ENCODE data around the gene CNNM1.

Gene CNNM1

DNA sequence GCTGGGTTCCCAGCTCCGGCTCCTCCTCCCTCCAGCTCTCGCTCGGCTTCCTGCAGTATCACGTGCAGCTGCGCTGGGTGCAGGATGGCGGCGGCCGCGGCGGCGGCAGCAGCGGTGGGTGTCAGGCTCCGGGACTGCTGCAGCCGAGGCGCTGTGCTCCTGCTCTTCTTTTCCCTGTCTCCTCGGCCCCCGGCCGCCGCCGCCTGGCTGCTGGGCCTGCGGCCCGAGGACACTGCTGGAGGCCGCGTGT, at the start of gene CNNM1:
Gene CNNM1 (plus strand): TSS at position 53 of the 250 bp plus-strand sequence. CDS start 32 bp downstream, at position 85.
- no peak within 1 kb of the TSS for H3K9ac ChIP-seq
- H3K36me3 ChIP-seq (ENCODE audit: insufficient read depth) = no peaks in the 10 kb centered on the region
- no peaks in the 10 kb centered on the region for H3K27me3 ChIP-seq (ENCODE audit: insufficient read depth, low read depth)
- H3K4me1 ChIP-seq (ENCODE audit: low read depth, poor library complexity, severe bottlenecking) = no peaks in the 10 kb centered on the region
- TF ChIP-seq, protein P1, sequence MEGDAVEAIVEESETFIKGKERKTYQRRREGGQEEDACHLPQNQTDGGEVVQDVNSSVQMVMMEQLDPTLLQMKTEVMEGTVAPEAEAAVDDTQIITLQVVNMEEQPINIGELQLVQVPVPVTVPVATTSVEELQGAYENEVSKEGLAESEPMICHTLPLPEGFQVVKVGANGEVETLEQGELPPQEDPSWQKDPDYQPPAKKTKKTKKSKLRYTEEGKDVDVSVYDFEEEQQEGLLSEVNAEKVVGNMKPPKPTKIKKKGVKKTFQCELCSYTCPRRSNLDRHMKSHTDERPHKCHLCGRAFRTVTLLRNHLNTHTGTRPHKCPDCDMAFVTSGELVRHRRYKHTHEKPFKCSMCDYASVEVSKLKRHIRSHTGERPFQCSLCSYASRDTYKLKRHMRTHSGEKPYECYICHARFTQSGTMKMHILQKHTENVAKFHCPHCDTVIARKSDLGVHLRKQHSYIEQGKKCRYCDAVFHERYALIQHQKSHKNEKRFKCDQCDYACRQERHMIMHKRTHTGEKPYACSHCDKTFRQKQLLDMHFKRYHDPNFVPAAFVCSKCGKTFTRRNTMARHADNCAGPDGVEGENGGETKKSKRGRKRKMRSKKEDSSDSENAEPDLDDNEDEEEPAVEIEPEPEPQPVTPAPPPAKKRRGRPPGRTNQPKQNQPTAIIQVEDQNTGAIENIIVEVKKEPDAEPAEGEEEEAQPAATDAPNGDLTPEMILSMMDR (conservative IDR thresholded peaks at IDR 0.05; ENCODE audit: low read depth, low read length) = no peak
- no peaks in the 10 kb centered on the region for H3K79me2 ChIP-seq (ENCODE audit: insufficient read depth, low read depth)
- H3K4me3 ChIP-seq (IDR thresholded peaks at IDR 0.05; ENCODE audit: insufficient read depth, low read depth, low read length) = no peak within 1 kb of the TSS
- no peaks in the 10 kb centered on the region for H4K20me1 ChIP-seq (ENCODE audit: insufficient read depth)
- no peak within 1 kb of the TSS for H2AFZ ChIP-seq (ENCODE audit: low read depth)
- no peak within 1 kb of the TSS for H3K4me2 ChIP-seq
- no peak within 1 kb of the TSS for H3K27ac ChIP-seq

DNA sequence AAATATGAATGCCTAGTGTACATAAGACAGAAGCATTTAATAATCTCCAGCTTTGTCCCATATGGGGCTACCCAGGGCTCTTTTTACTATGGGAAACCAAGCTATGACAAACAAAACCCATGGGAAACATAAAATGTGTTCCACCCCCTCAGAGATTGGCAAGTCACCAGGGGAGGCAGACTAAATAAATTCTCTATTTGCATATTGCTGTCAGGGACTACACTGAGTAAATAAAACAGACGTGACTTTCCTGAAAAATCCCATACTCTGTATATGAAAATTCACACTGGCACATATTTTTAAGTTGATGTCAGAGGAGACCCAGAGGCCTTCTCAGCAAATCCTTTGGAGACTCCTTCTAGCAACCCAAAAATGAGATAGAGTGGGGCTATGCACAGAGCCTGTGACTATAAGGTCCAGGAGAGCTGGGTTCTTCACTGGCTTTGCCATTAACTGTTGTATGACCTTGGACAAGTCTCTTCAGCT, 49.5 kb upstream of the CNNM1 start:
- no peaks in the 10 kb centered on the region for H3K79me2 ChIP-seq (ENCODE audit: insufficient read depth, low read depth)
- no peaks in the 10 kb centered on the region for H4K20me1 ChIP-seq (ENCODE audit: insufficient read depth)
- TF ChIP-seq, protein P1 (conservative IDR thresholded peaks at IDR 0.05; ENCODE audit: low read depth, low read length) = no peak
- H3K4me1 ChIP-seq (ENCODE audit: low read depth, poor library complexity, severe bottlenecking) = no peaks in the 10 kb centered on the region
- H3K4me3 ChIP-seq (IDR thresholded peaks at IDR 0.05; ENCODE audit: insufficient read depth, low read depth, low read length) = no peak overlapping the region
- no peaks in the 10 kb centered on the region for H3K36me3 ChIP-seq (ENCODE audit: insufficient read depth)
- H3K27ac ChIP-seq = no peak overlapping the region
- H3K27me3 ChIP-seq (ENCODE audit: insufficient read depth, low read depth) = no peaks in the 10 kb centered on the region
- H3K9ac ChIP-seq = no peak overlapping the region
- no peak overlapping the region for H2AFZ ChIP-seq (ENCODE audit: low read depth)
- no peak overlapping the region for H3K4me2 ChIP-seq

DNA sequence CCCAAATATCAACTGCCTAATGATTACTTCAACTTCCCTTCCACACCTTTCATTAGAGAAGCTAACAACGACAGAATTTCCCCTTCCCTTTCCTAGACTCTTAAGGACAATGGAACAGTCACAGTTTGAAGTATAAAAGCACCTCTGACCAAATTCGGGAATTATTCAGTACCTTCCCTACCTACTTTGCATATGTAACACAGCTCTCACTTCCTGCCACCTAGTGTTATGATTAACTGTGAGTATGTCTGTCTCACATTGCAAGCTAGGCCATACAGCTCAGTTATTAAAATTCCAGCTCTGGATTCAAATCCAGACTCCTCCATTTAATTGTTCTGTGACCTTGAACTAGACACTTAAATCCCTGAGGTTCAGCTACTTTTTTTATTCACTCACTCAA, 48.7 kb upstream of the CNNM1 start:
- H3K27ac ChIP-seq = no peak overlapping the region
- no peak overlapping the region for H3K4me3 ChIP-seq (IDR thresholded peaks at IDR 0.05; ENCODE audit: insufficient read depth, low read depth, low read length)
- H4K20me1 ChIP-seq (ENCODE audit: insufficient read depth) = no peaks in the 10 kb centered on the region
- H3K4me2 ChIP-seq = no peak overlapping the region
- no peaks in the 10 kb centered on the region for H3K79me2 ChIP-seq (ENCODE audit: insufficient read depth, low read depth)
- H3K4me1 ChIP-seq (ENCODE audit: low read depth, poor library complexity, severe bottlenecking) = no peaks in the 10 kb centered on the region
- H2AFZ ChIP-seq (ENCODE audit: low read depth) = no peak overlapping the region
- no peak overlapping the region for H3K9ac ChIP-seq
- TF ChIP-seq, protein P1 (conservative IDR thresholded peaks at IDR 0.05; ENCODE audit: low read depth, low read length) = no peak
- no peaks in the 10 kb centered on the region for H3K27me3 ChIP-seq (ENCODE audit: insufficient read depth, low read depth)
- no peaks in the 10 kb centered on the region for H3K36me3 ChIP-seq (ENCODE audit: insufficient read depth)

DNA sequence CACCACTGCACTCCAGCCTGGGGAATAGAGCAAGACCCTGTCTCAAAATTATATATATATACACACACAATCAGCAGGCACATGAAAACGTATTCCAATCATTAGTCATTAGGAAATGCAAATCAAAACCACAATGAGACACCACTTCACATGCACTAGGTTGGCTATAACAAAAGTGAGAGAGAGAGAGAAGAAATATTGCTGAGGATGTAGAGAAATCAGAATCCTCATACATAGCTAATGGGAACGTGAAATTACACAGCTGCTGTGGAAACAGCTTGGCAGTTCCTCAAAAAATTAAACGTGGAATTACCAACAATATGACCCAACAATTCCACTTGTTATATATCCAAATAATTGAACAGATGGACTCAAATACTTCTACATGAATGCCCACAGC, 43.3 kb upstream of the CNNM1 start:
- no peaks in the 10 kb centered on the region for H3K79me2 ChIP-seq (ENCODE audit: insufficient read depth, low read depth)
- no peaks in the 10 kb centered on the region for H3K4me1 ChIP-seq (ENCODE audit: low read depth, poor library complexity, severe bottlenecking)
- no peak overlapping the region for H3K9ac ChIP-seq
- H3K4me2 ChIP-seq = no peak overlapping the region
- no peaks in the 10 kb centered on the region for H3K36me3 ChIP-seq (ENCODE audit: insufficient read depth)
- TF ChIP-seq, protein P1 (conservative IDR thresholded peaks at IDR 0.05; ENCODE audit: low read depth, low read length) = no peak
- H2AFZ ChIP-seq (ENCODE audit: low read depth) = no peak overlapping the region
- no peak overlapping the region for H3K4me3 ChIP-seq (IDR thresholded peaks at IDR 0.05; ENCODE audit: insufficient read depth, low read depth, low read length)
- no peaks in the 10 kb centered on the region for H3K27me3 ChIP-seq (ENCODE audit: insufficient read depth, low read depth)
- no peak overlapping the region for H3K27ac ChIP-seq
- no peaks in the 10 kb centered on the region for H4K20me1 ChIP-seq (ENCODE audit: insufficient read depth)

DNA sequence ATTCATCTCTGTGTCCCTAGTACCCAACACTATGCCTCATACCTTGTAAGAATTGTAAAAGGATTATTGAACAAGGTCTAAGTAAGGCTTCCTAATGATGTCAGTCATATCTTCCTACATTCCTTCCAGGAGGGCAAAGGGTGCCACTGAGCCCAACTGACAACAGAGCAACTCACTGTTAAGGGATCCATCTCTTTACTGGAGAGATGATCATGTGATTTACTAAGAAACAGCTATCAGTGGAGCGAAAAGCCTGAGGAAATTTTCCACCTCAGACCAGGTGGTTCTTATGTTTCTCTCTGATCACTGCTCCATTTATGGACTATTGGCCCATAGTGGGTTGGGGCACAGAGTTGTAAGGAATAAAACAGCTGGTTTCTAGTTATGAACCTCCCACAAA, 38.9 kb upstream of the CNNM1 start:
- Histone ChIP-seq H3K27ac (no peak overlapping the region), H3K36me3 (ENCODE audit: insufficient read depth) (no peaks in the 10 kb centered on the region), H3K27me3 (ENCODE audit: insufficient read depth, low read depth) (no peaks in the 10 kb centered on the region), H2AFZ (ENCODE audit: low read depth) (no peak overlapping the region), H4K20me1 (ENCODE audit: insufficient read depth) (no peaks in the 10 kb centered on the region), H3K4me2 (no peak overlapping the region), H3K9ac (no peak overlapping the region), H3K4me1 (ENCODE audit: low read depth, poor library complexity, severe bottlenecking) (no peaks in the 10 kb centered on the region), H3K79me2 (ENCODE audit: insufficient read depth, low read depth) (no peaks in the 10 kb centered on the region), H3K4me3 (IDR thresholded peaks at IDR 0.05; ENCODE audit: insufficient read depth, low read depth, low read length) (no peak overlapping the region)
- TF ChIP-seq, protein P1 (conservative IDR thresholded peaks at IDR 0.05; ENCODE audit: low read depth, low read length) = no peak
